HG03342 (cell line): ENCODE data around the gene MAGI2.
"Not testable (repeated sequence)": the region's sequence is repeated elsewhere in the genome, so short reads cannot be mapped to it uniquely, and the experiment has no call there.

Experiments used
- ATAC-seq: cut with Tn5 transposase; IDR thresholded peaks from one replicate; pipeline ENCODE4 v1.9.1; 2021; ENCODE audit warnings: mild to moderate bottlenecking, moderate library complexity; ENCODE audit not compliant: unreplicated experiment

The MAGI2 gene

GRCh38 chr7:78265071-78265470 lies 1188.4 kb downstream of the MAGI2 start:
- no peak for ATAC-seq

DNA sequence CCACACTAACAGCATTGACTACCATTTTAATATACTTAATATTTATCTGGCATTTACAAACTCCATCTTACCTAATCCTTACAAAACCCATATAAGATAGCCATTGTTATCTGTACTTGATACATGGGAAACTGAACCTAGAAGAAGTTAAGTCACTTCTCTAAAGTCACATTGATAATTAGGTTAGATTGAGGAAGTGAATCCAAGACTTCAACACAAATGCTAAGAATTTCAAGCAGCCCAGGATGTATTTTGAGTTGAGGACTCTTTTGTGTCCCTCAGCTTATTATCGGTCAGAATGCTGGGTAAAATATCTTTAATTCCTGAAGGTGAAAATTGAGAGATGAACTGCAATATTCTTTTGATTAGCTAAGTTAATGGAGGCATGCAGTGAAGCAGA lies 1189.4 kb downstream of the MAGI2 start:
- no peak for ATAC-seq

DNA sequence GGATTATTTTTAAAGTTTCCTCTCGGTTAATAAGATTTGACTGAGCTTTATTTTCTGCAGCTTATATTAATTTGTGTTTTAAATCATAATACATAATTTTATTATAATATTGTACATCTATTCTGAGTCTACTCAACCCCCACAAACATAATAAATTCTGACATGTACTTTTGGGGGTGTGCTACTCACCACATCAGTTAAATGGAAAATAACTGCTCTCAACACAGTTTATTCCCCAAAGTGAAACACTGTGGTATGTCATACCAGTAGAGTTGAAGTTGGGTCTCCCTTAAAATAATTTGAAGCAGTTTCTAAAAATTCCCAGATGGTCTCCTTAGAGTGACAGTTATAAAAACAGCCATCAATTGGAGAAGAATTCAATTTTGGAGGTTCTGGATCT lies 1191.7 kb downstream of the MAGI2 start:
- no peak for ATAC-seq

DNA sequence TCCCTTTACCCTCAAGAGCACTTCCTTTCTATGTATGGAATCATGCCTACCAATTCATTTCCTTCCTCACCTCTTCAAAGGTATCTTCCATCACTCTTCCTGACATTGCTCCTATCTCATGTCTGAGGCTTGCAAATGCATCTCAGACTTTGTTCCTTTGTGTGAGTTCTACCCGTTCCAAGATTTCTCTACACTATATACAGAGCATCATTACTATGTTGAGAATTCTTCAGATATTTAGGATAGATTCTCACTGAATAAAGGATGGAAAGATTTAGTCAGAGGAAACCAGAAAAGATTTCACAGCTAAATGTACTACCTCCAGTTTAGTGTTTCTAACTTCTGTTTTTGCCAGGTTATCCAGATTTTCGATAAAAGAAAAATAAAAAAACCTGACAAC lies 1192.2 kb downstream of the MAGI2 start:
- ATAC-seq: no peak

DNA sequence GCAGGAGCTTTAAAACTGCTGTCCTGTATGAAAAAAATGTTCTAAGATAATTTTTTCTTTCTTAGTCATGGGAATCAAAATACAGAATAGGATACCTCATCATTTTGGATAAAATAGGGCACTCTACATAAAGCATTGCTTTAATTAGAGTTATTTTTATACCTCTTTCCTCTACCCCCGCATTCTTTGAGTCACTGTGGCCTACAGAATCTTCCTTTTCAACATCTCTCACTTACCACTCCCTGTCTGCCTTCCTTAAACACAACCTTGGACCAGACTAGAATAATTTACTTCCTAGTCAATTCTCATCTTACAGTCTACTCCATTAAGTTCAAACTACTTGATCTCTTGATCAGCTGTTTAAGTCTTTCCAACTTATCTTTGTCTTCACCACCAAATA lies 1192.6 kb downstream of the MAGI2 start:
- ATAC-seq: no peak

- ATAC-seq: no peak
Measured at GRCh38 chr7:78254726-78255055, 1198.8 kb downstream of the MAGI2 start.

DNA sequence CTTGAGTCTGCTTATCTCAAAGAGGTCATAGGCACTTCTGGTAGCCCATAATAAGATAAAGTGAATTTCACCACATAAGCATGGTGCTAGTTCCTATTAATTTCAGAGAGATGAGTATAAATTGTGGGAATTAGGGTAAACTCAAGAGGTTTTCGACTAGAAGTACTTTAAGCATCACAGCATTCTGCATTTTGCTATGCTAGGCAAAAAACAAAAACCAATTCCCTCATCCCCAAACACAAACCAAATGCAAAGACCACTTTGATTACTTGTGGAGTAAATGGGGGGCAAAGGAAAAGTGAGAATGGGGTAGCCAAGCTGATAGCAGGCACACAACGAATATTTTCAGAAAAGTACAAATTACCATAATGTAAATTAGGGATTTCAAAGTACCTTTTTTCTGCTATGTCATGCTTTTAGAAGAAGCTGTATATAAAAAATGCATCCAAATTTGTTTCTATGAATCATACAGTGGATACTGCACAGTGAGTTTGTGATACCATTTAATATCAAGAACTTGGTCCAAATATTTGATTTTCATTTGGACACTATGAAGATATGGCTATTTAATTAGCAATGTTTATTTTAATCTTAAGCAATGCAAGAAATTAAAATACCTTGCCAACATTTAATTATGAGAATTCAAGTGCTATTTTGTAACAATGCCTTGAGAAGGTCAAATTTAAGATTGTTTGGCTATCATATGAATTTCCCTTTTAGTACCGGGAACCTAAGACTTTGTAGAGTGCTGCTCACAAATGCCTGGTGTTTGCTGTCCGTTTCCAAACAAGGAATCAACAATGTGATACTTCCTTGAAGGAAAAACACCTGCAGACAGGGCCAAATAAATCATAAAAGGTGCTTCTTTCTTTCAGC lies 1199.4 kb downstream of the MAGI2 start:
- no peak for ATAC-seq

GRCh38 chr7:78248867-78249266 lies 1204.6 kb downstream of the MAGI2 start:
- ATAC-seq: no peak

DNA sequence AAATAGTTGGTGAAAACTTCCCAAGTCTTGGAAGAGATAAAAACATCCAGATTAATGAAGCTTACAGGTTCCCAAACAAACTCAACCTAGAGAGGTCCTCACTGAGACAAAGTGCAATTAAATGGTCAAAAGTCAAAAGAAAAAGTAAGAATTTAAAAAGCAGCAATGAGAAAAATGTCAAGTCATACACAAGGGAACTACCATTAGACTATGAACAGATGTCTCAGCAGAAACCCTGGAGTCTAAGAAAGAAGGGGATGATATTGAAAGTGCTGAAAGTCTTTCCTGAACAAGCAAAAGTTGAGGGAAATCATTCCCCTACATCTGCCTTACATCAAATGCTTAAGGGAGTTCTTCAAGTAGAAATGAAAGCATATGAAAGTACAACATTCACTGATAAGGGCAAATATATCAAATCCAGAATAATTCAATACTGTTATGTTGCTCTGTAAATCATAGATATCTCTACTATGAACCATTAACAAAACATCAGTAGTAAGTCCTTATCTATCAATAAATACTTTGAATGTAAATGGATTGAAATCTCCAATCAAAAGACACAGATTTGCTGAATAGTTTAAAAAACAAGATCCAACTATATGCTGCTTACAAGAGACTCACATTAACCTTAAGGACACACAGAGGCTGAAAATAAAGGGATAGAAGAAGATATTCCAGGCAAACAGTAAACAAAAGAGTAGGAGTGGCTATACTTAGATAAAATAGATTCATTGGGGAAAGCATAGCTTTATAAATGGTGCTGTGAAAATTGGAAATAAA lies 1205.4 kb downstream of the MAGI2 start:
- ATAC-seq: no peak

GRCh38 chr7:78240179-78240578 lies 1213.3 kb downstream of the MAGI2 start:
- ATAC-seq: not testable (repeated sequence)

GRCh38 chr7:78234634-78235033 lies 1218.8 kb downstream of the MAGI2 start:
- ATAC-seq: no peak

DNA sequence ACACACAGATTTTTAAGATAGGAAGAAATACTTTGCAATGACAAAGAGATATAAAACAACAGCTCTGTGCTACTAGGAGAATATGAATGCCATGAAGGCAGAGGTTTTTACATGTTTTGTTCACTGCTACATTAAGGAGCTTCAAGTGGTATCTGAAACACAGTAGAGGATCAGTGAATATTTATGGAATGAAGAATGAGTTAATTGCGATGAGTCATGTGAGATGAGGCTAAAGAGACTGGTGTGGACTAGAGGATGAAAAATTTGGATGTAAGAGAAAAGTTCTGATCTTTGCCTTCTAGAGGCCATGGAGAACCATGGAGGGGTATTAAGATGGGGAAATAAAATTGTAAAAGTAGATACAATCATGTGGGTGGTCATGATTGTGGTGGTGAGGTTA lies 1220.7 kb downstream of the MAGI2 start:
- ATAC-seq: no peak

DNA sequence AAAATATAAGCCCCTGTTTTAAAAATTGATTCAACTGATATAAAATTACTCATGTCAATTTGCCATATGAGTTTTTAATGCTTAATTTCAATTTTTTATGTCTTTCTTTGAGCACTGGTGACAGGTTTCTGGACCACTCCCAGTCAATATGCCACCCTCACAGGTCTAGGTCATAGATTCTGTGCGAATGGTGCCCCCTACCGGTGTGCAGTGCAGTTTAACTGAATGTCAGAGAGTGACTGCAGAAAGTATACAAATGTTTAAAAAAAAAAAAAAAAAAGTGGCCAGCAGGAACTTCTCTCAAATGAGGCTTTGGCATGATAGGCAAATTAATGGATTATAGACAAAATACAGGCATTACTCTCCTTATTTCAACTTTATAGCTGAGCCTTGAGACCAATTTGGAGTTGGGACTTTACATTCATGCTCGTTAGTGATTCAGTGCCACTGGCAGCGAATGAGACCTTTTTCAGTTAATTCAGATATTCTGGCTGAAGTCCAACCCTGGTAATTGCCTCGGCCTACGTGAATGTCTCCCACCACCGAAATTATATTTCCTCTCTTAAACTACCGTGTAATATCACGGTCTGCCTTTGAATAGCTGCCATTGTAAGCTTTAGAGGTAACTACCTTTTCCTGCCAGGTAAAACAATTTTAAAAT lies 1227.3 kb downstream of the MAGI2 start:
- ATAC-seq: no peak

- no peak for ATAC-seq
Measured at GRCh38 chr7:78225534-78225933, 1227.9 kb downstream of the MAGI2 start.

DNA sequence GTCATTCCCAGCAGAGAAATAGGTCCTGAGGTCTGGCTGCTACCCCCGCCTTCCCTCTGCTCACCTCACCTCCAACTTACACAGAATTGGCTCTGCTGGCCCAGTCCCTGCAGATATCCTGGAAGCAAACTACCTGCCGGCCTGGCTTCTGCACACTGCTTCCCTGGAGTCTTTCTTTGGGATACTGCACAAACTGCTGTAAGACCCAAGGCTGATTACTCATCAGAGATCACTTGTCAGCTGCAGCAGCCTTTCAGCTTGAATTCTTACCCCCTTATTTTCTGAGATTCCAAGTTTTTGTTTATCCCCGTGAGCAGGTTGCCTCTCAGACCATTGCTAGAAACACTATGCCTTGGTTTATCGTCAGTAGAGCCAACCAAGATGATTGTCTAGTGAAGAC lies 1228.5 kb downstream of the MAGI2 start:
- no peak for ATAC-seq

- ATAC-seq: no peak
Measured at GRCh38 chr7:78223598-78223997, 1229.9 kb downstream of the MAGI2 start.

DNA sequence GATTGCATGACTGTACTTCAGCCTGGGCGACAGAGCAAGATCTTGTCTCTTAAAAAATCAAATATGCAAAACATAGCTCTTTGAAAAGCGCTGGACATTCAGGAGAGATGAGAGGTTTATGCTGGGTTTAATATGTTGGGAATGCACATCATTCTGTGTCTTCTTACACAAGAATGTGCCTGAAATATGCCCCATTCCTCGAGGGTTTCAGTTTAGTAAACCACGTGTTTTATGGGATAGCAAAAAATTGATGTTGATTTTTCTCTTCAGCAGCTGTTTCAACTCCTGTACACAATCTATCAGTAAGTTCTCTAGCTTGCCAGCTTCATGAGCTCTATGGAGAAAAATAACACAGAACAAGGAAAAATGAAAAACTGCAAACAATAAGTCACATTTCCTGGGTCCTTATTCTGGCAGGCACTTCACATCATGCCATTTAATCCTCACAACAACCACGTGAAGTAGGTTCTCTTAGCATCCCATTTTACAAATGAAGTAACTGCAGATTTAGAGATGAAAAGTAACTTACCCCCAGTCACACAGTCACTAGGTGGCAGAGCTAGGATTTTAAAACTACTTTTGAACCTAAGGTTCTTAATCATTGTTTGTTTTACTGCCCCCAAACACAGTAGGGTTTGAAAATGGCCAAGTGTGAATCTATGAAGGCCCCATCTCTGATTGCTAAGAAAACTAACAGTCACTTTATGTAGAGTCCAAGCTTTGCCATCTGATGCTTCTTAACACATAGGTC lies 1231.3 kb downstream of the MAGI2 start:
- ATAC-seq: no peak

DNA sequence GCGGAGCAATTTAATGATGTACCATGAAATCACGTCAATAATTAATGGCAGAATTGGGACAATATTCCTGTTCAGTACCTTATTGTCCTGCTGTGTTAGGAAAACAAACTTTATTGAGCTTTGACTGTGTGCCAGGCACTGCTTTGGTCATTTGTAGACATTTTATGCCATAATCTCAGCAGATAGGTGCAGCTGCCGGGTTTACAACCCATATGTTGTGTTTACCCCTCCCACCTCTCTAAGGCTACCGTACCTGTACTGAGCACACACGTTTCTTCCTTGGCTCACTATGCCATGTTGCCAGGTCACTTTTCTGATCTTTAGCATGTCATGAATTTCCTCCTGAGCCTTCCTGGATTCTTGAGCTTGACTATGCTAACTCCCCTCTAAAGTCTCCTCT lies 1232.7 kb downstream of the MAGI2 start:
- ATAC-seq: no peak

DNA sequence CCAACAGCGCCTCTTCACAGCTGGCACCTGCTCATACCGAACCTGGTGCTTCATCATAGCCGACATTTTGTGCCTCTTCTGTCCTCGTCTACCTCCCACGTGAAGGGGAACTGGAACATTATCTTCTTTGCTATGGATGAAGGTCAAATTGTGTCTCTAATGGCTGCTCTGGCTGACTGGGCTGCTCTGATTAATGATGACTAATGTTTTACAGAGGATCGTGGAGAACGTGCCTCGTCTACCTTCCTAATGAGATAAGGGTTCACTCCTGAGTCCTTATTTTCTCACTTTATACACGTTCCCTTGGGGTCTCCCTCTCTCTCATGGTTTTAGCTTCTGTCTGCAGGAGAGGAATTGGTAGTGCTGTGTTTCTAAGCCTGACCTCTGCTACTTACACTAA lies 1234.6 kb downstream of the MAGI2 start:
- ATAC-seq: no peak

DNA sequence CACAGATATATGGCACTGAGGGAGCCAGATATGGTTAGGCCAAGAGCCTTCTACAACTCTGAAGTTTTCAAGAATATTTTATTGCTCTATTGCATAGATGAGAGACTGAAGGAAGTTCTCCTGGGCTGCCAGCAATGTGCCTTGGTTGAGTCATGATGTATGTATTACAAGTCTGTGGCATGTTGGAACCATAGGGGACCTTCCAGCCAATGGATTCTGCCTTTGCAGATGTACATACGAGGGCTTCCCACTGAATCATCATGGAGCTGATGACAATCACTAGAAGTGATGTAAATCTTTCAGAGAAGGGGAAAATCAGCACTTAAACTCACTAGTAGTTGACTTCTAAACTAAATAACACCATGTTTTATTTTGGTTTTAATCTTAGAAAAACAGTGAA lies 1235.4 kb downstream of the MAGI2 start:
- no peak for ATAC-seq

DNA sequence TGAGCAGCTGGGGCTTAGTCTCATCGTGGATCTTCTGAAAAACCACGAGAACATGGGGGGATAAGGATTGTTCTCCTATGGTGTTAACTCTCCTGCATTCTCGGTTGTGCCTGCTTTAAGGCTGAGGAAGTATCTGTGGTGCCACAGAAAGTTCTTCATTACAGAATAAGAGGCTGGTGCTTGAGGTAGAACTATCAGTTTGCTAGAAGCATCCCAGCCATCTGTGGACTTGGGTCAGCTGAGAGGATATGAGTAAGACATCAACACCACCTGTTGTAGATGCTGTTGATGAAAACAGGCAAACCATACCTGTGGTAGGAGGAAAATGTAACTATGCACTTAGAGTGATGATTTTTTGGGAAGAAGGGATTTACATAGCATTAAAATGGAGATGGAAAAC lies 1238.3 kb downstream of the MAGI2 start:
- ATAC-seq: no peak
